Stomach (tissue), 4 donors: ENCODE data around the gene CUL1.

Experiments used
- POLR2A ChIP-seq, 4 donors: fragments of 450-650 bp; IDR thresholded peaks; one replicate each; pipeline ENCODE4 v1.6.1; 2016; ENCODE audit warnings: antibody characterized with exemption in 4 of 4, control low read depth in 2 of 4, mild to moderate bottlenecking in 1 of 4, moderate library complexity in 1 of 4
- POLR2AphosphoS5 ChIP-seq, 3 donors: sonication (generic); formaldehyde crosslinking; IDR thresholded peaks; one replicate each; pipeline ENCODE4 v1.6.1; 2016; ENCODE audit warnings: antibody characterized with exemption in 3 of 3
- TF ChIP-seq, protein P1 (sequence below), 7 experiments: fragments of 450-650 bp in 4 of 7; fragments of 200-600 bp in 3 of 7; sonication (generic) in 3 of 7; IDR thresholded peaks; one replicate each; pipeline ENCODE4 v1.5.1; 2016 to 2019; ENCODE audit warnings: antibody characterized with exemption in 7 of 7, control low read depth in 2 of 7, mild to moderate bottlenecking in 1 of 7

- TF ChIP-seq, protein P1, sequence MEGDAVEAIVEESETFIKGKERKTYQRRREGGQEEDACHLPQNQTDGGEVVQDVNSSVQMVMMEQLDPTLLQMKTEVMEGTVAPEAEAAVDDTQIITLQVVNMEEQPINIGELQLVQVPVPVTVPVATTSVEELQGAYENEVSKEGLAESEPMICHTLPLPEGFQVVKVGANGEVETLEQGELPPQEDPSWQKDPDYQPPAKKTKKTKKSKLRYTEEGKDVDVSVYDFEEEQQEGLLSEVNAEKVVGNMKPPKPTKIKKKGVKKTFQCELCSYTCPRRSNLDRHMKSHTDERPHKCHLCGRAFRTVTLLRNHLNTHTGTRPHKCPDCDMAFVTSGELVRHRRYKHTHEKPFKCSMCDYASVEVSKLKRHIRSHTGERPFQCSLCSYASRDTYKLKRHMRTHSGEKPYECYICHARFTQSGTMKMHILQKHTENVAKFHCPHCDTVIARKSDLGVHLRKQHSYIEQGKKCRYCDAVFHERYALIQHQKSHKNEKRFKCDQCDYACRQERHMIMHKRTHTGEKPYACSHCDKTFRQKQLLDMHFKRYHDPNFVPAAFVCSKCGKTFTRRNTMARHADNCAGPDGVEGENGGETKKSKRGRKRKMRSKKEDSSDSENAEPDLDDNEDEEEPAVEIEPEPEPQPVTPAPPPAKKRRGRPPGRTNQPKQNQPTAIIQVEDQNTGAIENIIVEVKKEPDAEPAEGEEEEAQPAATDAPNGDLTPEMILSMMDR (IDR thresholded peaks at IDR 0.05), result no peak
- TF ChIP-seq POLR2A (IDR thresholded peaks at IDR 0.05) (no peak), POLR2AphosphoS5 (IDR thresholded peaks at IDR 0.05) (no peak)
These were observed 85.3 kb downstream of the CUL1 start for GRCh38 chr7:148783801-148784527.
